KMS-11 (cell line): Measurements from ENCODE around the gene NEURL1.

Experiments
- H2AFZ ChIP-seq: fragments of 200-600 bp; sonication (generic); 2 replicates; pipeline ENCODE4 v1.6.1; 2016; ENCODE audit warnings: antibody characterized with exemption, mixed run types, low read depth
- H3K27ac ChIP-seq: fragments of 200-600 bp; sonication (generic); 2 replicates; pipeline ENCODE4 v1.6.1; 2016; ENCODE audit warnings: mild to moderate bottlenecking, mixed run types
- H3K27me3 ChIP-seq: fragments of 200-600 bp; sonication (generic); 2 replicates; pipeline ENCODE4 v1.6.1; 2017; ENCODE audit warnings: mild to moderate bottlenecking, low read depth, mixed run types, moderate library complexity; ENCODE audit not compliant: insufficient read depth
- H3K36me3 ChIP-seq: fragments of 200-600 bp; sonication (generic); 2 replicates; pipeline ENCODE4 v1.6.1; 2017; ENCODE audit warnings: mild to moderate bottlenecking, mixed run types; ENCODE audit not compliant: insufficient read depth
- H3K4me1 ChIP-seq: fragments of 200-600 bp; sonication (generic); 2 replicates; pipeline ENCODE4 v1.6.1; 2016; ENCODE audit warnings: mild to moderate bottlenecking, low read depth, mixed run types; ENCODE audit not compliant: poor library complexity, severe bottlenecking
- H3K4me2 ChIP-seq: fragments of 200-600 bp; sonication (generic); 2 replicates; pipeline ENCODE4 v1.7.0; 2016; ENCODE audit warnings: mild to moderate bottlenecking, mixed run types
- H3K4me3 ChIP-seq: fragments of 200-600 bp; sonication (generic); IDR thresholded peaks from 2 replicates; pipeline ENCODE4 v1.6.1; 2017; ENCODE audit warnings: low read depth, low read length, mixed read lengths; ENCODE audit not compliant: insufficient read depth
- H3K79me2 ChIP-seq: fragments of 200-600 bp; sonication (generic); 2 replicates; pipeline ENCODE4 v1.6.1; 2016; ENCODE audit warnings: low read depth, mixed run types; ENCODE audit not compliant: insufficient read depth
- H3K9ac ChIP-seq: fragments of 200-600 bp; sonication (generic); 2 replicates; pipeline ENCODE4 v1.6.1; 2016; ENCODE audit warnings: mild to moderate bottlenecking, mixed run types
- H4K20me1 ChIP-seq: fragments of 200-600 bp; sonication (generic); 2 replicates; pipeline ENCODE4 v1.6.1; 2016; ENCODE audit warnings: mild to moderate bottlenecking, mixed run types; ENCODE audit not compliant: insufficient read depth
- TF ChIP-seq, protein P1 (sequence below): fragments of 200-600 bp; sonication (generic); conservative IDR thresholded peaks from 2 replicates; pipeline ENCODE4 v1.6.1; 2017; ENCODE audit warnings: low read depth, mild to moderate bottlenecking, antibody characterized with exemption, low read length, moderate library complexity, mixed read lengths

Gene NEURL1

DNA sequence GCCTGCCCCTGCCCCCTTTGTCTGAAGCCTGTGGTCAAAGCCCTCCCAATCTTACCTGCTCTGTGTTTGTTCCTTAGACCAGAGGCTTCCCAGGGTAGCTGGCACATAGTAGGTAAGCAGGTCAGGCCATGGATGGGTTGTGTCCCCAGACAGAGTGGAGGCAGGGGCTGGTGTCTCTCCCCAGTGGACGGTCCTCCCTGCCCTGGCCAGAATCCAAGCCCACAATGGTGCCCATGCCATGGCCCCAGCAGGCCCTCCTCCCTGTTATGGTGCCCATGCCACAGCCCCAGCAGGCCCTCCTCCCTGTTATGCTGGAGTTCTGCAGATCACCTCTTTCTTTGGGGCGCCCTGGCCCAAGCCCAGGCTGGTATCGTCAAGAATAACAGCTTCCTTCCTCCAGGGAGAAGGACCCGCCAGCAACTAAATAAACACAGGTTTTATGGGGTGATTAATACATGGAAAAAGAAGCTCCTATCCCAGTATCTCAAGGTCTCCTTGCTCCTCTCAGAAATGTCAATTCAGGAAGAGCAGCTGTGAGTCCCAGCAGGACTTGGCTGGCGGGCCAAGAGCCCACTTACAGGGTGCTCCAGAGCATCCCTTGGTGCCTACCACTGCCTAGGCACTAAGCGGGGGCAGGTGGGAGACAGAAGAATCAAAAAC, 82.0 kb downstream of the NEURL1 start:
- Histone ChIP-seq H2AFZ (no peak overlapping the region), H3K4me2 (no peak overlapping the region), H3K9ac (no peak overlapping the region), H3K4me3 (no peak overlapping the region), H4K20me1 (no peaks in the 10 kb centered on the region), H3K4me1 (no peaks in the 10 kb centered on the region), H3K36me3 (no peaks in the 10 kb centered on the region), H3K27me3 (no peaks in the 10 kb centered on the region), H3K27ac (no peak overlapping the region), H3K79me2 (no peaks in the 10 kb centered on the region)
- TF ChIP-seq, protein P1, sequence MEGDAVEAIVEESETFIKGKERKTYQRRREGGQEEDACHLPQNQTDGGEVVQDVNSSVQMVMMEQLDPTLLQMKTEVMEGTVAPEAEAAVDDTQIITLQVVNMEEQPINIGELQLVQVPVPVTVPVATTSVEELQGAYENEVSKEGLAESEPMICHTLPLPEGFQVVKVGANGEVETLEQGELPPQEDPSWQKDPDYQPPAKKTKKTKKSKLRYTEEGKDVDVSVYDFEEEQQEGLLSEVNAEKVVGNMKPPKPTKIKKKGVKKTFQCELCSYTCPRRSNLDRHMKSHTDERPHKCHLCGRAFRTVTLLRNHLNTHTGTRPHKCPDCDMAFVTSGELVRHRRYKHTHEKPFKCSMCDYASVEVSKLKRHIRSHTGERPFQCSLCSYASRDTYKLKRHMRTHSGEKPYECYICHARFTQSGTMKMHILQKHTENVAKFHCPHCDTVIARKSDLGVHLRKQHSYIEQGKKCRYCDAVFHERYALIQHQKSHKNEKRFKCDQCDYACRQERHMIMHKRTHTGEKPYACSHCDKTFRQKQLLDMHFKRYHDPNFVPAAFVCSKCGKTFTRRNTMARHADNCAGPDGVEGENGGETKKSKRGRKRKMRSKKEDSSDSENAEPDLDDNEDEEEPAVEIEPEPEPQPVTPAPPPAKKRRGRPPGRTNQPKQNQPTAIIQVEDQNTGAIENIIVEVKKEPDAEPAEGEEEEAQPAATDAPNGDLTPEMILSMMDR = no peak

DNA sequence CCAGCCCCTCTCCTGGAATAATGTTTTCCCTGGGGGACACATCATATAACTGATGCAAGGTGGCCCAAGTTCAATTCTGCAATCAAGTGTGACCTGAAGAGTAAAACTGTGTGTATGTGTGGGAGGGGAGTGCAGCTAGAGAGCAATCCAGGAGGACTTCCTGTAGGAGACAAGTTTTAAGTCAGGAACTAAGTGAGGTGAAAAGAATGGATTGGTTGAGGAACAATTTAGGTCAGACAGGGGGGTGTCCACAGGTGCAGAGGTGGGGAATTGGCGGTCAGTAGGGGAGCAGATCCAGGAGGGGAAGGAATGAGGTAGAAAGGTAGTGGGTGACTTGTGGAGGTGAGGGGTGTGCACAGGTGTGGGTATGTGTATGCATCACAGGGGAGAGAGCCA, 82.6 kb downstream of the NEURL1 start:
- no peak overlapping the region for H2AFZ ChIP-seq
- H3K9ac ChIP-seq = no peak overlapping the region
- H3K36me3 ChIP-seq = no peaks in the 10 kb centered on the region
- H3K4me3 ChIP-seq = no peak overlapping the region
- H3K27ac ChIP-seq = no peak overlapping the region
- H3K79me2 ChIP-seq = no peaks in the 10 kb centered on the region
- no peaks in the 10 kb centered on the region for H4K20me1 ChIP-seq
- TF ChIP-seq, protein P1 = no peak
- H3K4me2 ChIP-seq = no peak overlapping the region
- H3K27me3 ChIP-seq = no peaks in the 10 kb centered on the region
- H3K4me1 ChIP-seq = no peaks in the 10 kb centered on the region

DNA sequence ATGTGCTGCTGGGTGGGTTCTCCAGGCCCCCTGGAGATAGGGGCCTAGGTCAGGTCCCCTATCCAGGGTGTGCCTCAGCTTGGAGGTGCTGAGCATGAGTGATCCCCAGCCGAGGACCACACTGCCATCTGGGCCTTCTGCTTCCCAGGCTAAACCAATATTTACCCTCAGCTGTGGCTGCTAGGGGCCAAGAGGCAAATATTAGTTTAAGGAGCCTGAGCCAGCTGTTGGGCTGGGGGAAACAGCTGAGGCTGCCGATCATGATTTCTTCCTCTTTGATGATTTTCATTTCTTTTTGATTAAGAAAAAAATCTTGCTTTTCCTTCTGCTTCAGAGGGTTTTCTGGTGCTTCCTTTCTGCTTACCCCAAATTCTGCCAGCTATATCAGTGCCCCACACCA, 83.4 kb downstream of the NEURL1 start:
- H3K4me1 ChIP-seq = no peaks in the 10 kb centered on the region
- TF ChIP-seq, protein P1 = no peak
- H3K27ac ChIP-seq = no peak overlapping the region
- no peaks in the 10 kb centered on the region for H3K36me3 ChIP-seq
- no peak overlapping the region for H3K4me2 ChIP-seq
- H3K27me3 ChIP-seq = no peaks in the 10 kb centered on the region
- no peaks in the 10 kb centered on the region for H3K79me2 ChIP-seq
- H3K4me3 ChIP-seq = no peak overlapping the region
- no peak overlapping the region for H3K9ac ChIP-seq
- H2AFZ ChIP-seq = no peak overlapping the region
- H4K20me1 ChIP-seq = no peaks in the 10 kb centered on the region

DNA sequence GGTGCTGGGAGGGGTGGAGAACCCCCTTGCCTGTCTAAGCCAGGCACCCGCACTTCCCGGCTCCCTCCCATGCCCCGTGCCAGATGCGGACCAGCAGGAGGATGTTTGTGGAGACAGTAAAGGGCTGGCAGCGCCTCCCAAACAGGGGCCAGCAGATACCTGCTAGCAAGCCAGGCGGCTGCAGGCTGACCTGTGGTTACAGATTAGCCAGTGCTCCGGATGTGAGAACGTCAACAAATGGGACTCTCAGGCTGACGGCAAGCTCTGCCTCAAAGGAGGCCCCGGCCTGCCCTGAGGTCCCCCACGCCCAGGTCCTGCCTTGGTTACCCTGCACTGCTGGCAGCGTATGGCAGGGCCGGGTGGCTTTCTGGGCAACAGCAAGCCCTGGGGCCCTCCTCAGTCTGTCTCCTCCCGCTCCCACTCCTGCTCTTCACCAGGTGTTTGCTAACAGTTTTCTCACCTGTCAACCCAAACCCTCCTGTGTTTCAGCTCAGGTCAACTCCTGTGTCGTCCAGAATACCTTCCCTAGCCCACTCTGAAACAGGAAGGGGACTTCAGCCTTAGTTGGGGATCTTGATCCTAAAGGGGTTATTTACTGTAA, 85.4 kb downstream of the NEURL1 start:
- Histone ChIP-seq H3K27me3 (no peaks in the 10 kb centered on the region), H3K9ac (no peak overlapping the region), H3K79me2 (no peaks in the 10 kb centered on the region), H3K27ac (no peak overlapping the region), H3K4me2 (no peak overlapping the region), H2AFZ (no peak overlapping the region), H4K20me1 (no peaks in the 10 kb centered on the region), H3K4me1 (no peaks in the 10 kb centered on the region), H3K4me3 (no peak overlapping the region), H3K36me3 (no peaks in the 10 kb centered on the region)
- TF ChIP-seq, protein P1 = no peak
